Upper lobe of right lung (tissue), 1 donor: Measurements from ENCODE around the gene GNAO1. TPM values are rescaled to one million over a fixed set of nuclear protein-coding genes. Genes with fewer than 3 reads are reported as not detected.

Experiments used
- ATAC-seq: fragments of 200-7000 bp; cut with Tn5 transposase; one replicate; pipeline ENCODE4 v1.9.1; 2020; ENCODE audit warnings: mild to moderate bottlenecking, moderate library complexity
- DNase-seq: peaks from one replicate; pipeline ENCODE4 v3.0.0-alpha.2; 2020
- H3K27ac ChIP-seq: fragments of 200-600 bp; one replicate; pipeline ENCODE4 v1.8.0; 2022
- H3K27me3 ChIP-seq: fragments of 200-600 bp; one replicate; pipeline ENCODE4 v1.8.0; 2022; ENCODE audit warnings: mild to moderate bottlenecking
- H3K36me3 ChIP-seq: fragments of 200-600 bp; one replicate; pipeline ENCODE4 v1.8.0; 2022
- H3K4me1 ChIP-seq: fragments of 200-600 bp; one replicate; pipeline ENCODE4 v1.8.0; 2022
- H3K4me3 ChIP-seq: fragments of 200-600 bp; one replicate; pipeline ENCODE4 v1.8.0; 2022; ENCODE audit warnings: mild to moderate bottlenecking
- H3K9me3 ChIP-seq: fragments of 200-600 bp; one replicate; pipeline ENCODE4 v1.8.0; 2022
- CTCF ChIP-seq: fragments of 200-600 bp; IDR thresholded peaks from one replicate; pipeline ENCODE4 v1.8.0; 2022; ENCODE audit warnings: antibody characterized with exemption
- intact Hi-C: fragments of 100-400 bp; cut with DNase I; formaldehyde crosslinking; loops from one replicate; pipeline ENCODE4 v1.11.0; 2022
- total RNA-seq: library from RNA; stranded (reverse); fragmentation: NEBNext Ultra II Directional; extraction: Animal tissue kit (Norgen Biotek cat#: 25700); gene quantifications from one replicate; pipeline ENCODE4 v1.2.1, GENCODE V29; 2021
- donor health status: DM: no; HTN: yes; CAD: no; lungs with severe emphysema.

Gene GNAO1
- total RNA-seq, 1 donor from 2014 or later: 1.8 TPM

DNA sequence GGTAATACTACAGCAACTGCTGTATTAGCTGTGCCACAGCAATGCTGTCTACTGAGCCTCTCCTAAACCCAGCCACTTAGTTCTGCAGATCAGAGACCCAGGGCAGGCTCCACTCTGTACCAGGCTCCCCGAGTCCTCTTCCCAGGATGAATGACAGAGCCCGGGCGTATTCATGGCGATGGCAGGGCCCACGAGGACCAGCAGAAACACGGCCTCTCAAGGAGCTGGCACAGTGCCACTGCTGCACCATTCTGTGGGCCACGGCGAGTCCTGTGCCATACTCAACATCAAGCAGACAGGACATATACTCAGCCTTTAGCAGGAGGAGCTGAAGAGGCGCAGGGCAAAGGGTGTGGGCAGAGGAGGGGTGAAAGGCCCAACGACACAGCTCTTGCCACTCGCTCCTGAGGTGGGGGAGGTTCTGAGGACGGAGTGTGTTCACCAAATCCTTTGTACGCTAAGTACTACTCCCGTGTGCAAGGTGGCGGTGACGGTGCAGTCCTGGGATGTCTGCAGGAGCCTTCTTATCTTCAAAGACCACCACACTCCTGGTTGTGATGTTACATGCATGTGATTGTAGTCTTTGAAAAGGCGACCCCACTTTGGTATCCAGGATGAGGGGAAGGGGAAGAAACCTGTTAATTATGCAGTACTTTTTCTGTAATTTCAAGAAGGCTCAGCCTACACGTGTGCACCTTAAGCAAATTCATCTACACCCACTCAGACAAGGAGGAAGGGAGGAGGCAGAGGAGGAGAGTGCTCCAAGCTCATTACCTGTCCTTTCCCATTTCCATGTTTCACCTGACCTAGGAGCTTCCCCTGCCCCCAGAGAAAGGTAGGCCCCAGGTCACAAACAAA, 136.0 kb downstream of the GNAO1 start:
- Histone ChIP-seq H3K36me3 (no peaks in the 10 kb centered on the region), H3K4me3 (no peak overlapping the region), H3K27me3 (no peaks in the 10 kb centered on the region), H3K27ac (no peak overlapping the region), H3K9me3 (no peaks in the 10 kb centered on the region), H3K4me1 (no peaks in the 10 kb centered on the region)
- intact Hi-C loops: no loop called here
- TF ChIP-seq CTCF: no peak
- DNase-seq (no peak), ATAC-seq (no peak)

DNA sequence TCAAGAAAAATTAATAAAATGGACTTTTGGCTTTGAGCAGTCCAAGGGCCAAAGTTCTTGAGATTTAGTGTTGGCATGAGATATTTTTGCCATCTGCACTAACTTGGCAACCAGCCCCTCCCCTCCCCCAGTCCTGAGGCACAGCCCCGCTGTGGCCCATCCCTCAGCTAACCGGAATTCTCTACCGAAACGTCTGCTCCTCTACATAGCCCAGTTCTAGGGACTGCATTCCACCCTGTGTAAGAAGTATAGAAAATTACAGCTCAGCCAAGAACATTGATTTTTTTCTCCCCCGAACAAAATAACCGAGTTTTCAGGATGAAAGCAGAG, 136.6 kb downstream of the GNAO1 start:
- Histone ChIP-seq H3K4me1 (no peaks in the 10 kb centered on the region), H3K4me3 (no peak overlapping the region), H3K27me3 (no peaks in the 10 kb centered on the region), H3K36me3 (no peaks in the 10 kb centered on the region), H3K27ac (no peak overlapping the region), H3K9me3 (no peaks in the 10 kb centered on the region)
- DNase-seq (no peak), ATAC-seq (no peak)
- intact Hi-C loops: no loop called here
- no peak for TF ChIP-seq CTCF

DNA sequence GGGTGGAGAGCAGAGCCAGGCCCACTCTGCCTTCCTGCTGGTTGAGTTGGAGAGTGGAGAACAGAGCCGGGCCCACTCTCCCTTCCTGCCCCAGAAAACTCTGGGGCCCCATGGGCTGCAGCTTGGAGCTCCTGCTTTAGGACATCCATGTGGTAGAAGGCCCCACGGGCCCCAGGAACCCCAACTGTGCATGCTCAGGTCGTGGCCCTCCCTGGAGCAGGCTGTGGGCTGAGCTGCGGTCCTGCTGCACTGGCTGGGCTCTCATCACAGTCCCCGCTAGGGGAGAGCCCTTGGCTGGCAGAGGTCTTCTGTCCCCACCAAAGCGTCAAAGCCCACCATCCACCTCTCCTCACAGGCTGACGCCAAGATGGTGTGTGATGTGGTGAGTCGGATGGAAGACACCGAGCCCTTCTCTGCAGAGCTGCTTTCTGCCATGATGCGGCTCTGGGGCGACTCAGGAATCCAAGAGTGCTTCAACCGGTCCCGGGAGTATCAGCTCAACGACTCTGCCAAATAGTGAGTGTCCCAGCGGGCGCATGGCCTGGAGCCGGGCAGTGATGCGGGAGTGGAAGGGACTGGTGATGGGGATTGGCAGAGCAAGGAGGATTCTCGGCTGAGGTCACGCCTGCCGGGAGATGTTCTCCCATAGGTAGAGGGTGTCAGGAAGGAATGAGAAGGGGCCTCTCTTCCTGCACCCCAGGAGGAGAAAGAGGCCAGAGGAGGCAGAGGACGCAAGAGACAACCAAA, 137.2 kb downstream of the GNAO1 start:
- TF ChIP-seq CTCF: no peak
- DNase-seq: no peak
- no peak overlapping the region for H3K27ac ChIP-seq
- no peaks in the 10 kb centered on the region for H3K4me1 ChIP-seq
- ATAC-seq: no peak
- H3K4me3 ChIP-seq: no peak overlapping the region
- no peaks in the 10 kb centered on the region for H3K27me3 ChIP-seq
- no peaks in the 10 kb centered on the region for H3K36me3 ChIP-seq
- intact Hi-C loops: no loop called here
- no peaks in the 10 kb centered on the region for H3K9me3 ChIP-seq

DNA sequence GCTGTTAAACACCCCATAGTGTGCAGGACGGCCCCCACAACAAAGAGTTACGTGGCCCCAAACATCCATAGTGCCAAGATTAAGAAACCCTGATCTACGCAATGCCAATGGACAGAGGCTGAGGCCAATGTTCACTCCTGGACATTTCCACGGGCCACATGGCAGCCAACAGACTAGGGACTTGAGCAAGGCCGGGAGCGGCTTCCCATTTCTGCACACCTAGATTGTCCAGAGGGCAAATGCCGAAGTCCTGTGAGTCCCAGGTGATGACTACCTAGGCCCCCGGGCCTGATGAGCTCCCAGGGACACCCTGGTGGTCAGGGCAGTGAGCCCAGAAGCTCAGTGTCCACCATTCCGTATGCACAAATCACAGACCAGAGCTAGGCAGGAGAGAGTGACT, 138.6 kb downstream of the GNAO1 start:
- intact Hi-C loops: no loop called here
- no peak for DNase-seq
- Histone ChIP-seq H3K27ac (no peak overlapping the region), H3K27me3 (no peaks in the 10 kb centered on the region), H3K36me3 (no peaks in the 10 kb centered on the region), H3K9me3 (no peaks in the 10 kb centered on the region), H3K4me1 (no peaks in the 10 kb centered on the region), H3K4me3 (no peak overlapping the region)
- no peak for ATAC-seq
- TF ChIP-seq CTCF: no peak

DNA sequence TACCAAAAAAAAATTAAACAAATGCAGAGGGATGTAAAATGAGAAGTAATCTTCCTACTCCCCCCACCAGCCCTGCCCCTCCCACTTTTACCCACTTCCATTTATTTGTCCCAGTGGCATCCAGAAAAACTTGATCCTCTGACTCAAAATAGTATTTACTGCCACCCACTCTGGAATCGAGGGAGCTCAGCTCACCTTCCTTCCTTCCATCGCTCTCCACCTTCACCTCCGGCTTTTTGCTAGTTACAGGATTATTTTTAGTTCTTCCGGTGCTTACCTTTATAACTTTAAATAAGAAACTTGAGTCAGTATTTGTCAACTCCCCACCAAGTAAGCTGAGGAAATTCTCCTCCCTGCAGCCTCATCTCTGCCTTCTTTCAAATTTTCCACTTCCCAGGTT, 139.2 kb downstream of the GNAO1 start:
- ATAC-seq (no peak), DNase-seq (no peak)
- intact Hi-C loops: no loop called here
- no peak overlapping the region for H3K4me3 ChIP-seq
- H3K36me3 ChIP-seq: no peaks in the 10 kb centered on the region
- H3K27me3 ChIP-seq: no peaks in the 10 kb centered on the region
- no peaks in the 10 kb centered on the region for H3K4me1 ChIP-seq
- no peak overlapping the region for H3K27ac ChIP-seq
- no peaks in the 10 kb centered on the region for H3K9me3 ChIP-seq
- TF ChIP-seq CTCF: no peak
